Pons (tissue), 1 donor: Measurements from ENCODE around the gene FNBP1L.
"Not testable (repeated sequence)": the region's sequence is repeated elsewhere in the genome, so short reads cannot be mapped to it uniquely, and the experiment has no call there.

Source experiments
- DNase-seq: peaks from one replicate; pipeline ENCODE4 v3.0.0-alpha.2; 2016; ENCODE audit warnings: low spot score

FNBP1L gene

GRCh38 chr1:93573940-93574469 is 126.1 kb downstream of the FNBP1L start:
- DNase-seq: no peak

- no peak for DNase-seq
Measured at GRCh38 chr1:93574511-93574910, 126.6 kb downstream of the FNBP1L start.

- no peak for DNase-seq
Measured at GRCh38 chr1:93574991-93575390, 127.1 kb downstream of the FNBP1L start.

GRCh38 chr1:93575621-93576284 is 127.8 kb downstream of the FNBP1L start:
- no peak for DNase-seq

- no peak for DNase-seq
Measured at GRCh38 chr1:93576346-93576745, 128.4 kb downstream of the FNBP1L start.

GRCh38 chr1:93576746-93577145 is 128.8 kb downstream of the FNBP1L start:
- no peak for DNase-seq

GRCh38 chr1:93577536-93578432 is 129.9 kb downstream of the FNBP1L start:
- no peak for DNase-seq

GRCh38 chr1:93578433-93578830 is 130.5 kb downstream of the FNBP1L start:
- no peak for DNase-seq

GRCh38 chr1:93578911-93579825 is 131.2 kb downstream of the FNBP1L start:
- DNase-seq: no peak

- DNase-seq: no peak
Measured at GRCh38 chr1:93579891-93580290, 132.0 kb downstream of the FNBP1L start.

- DNase-seq: no peak
Measured at GRCh38 chr1:93581917-93582850, 134.3 kb downstream of the FNBP1L start.

GRCh38 chr1:93584261-93585003 is 136.5 kb downstream of the FNBP1L start:
- DNase-seq: no peak

- DNase-seq: peak; percentile 53
Measured at GRCh38 chr1:93585059-93585966, 137.4 kb downstream of the FNBP1L start.

GRCh38 chr1:93587354-93587753 is 139.4 kb downstream of the FNBP1L start:
- no peak for DNase-seq

GRCh38 chr1:93588206-93588605 is 140.3 kb downstream of the FNBP1L start:
- no peak for DNase-seq

- DNase-seq: no peak
Measured at GRCh38 chr1:93588955-93589354, 141.0 kb downstream of the FNBP1L start.

GRCh38 chr1:93591291-93591675 is 143.4 kb downstream of the FNBP1L start:
- DNase-seq: not testable (repeated sequence)

GRCh38 chr1:93591676-93592550 is 144.0 kb downstream of the FNBP1L start:
- no peak for DNase-seq
